NB4 (cell line): Measurements from ENCODE around the gene LIMK2.

ENCODE experiments used
- CTCF ChIP-seq: IDR thresholded peaks from one replicate; pipeline ENCODE4 v1.5.1; 2012; ENCODE audit warnings: low read depth, low read length
- POLR2A ChIP-seq: IDR thresholded peaks from 2 replicates; pipeline ENCODE4 v1.6.1; 2011; ENCODE audit warnings: mild to moderate bottlenecking; ENCODE audit not compliant: insufficient read length; ENCODE audit errors: extremely low read depth

- TF ChIP-seq CTCF: no peak
- no peak for TF ChIP-seq POLR2A
Observed at GRCh38 chr22:31211482-31211861, 626 bp upstream of the LIMK2 start.
